GM12878 (cell line): ENCODE data around the gene ARVCF.

Source experiments
- ESRRA ChIP-seq: IDR thresholded peaks from 2 replicates; pipeline ENCODE4 v1.6.1; 2012; ENCODE audit warnings: mild to moderate bottlenecking, low read length, improper control_type of control experiment
- FOXM1 ChIP-seq: IDR thresholded peaks from 2 replicates; pipeline ENCODE4 v1.6.1; 2012; ENCODE audit warnings: low read depth, mild to moderate bottlenecking, inconsistent platforms, low read length, moderate library complexity
- IRF3 ChIP-seq: fragments of 450-650 bp; IDR thresholded peaks from 2 replicates; pipeline ENCODE4 v1.6.1; 2014; ENCODE audit warnings: mild to moderate bottlenecking
- NFIC ChIP-seq: IDR thresholded peaks from 2 replicates; pipeline ENCODE4 v1.6.1; 2012; ENCODE audit warnings: low read depth, mild to moderate bottlenecking, inconsistent platforms, low read length, moderate library complexity
- POLR2A ChIP-seq: IDR thresholded peaks from 2 replicates; pipeline ENCODE4 v1.6.1; 2011; ENCODE audit warnings: low read depth, mild to moderate bottlenecking, low read length
- RAD21 ChIP-seq: IDR thresholded peaks from 2 replicates; pipeline ENCODE4 v1.6.1; 2011; ENCODE audit warnings: mild to moderate bottlenecking, low read depth, low read length, moderate library complexity; ENCODE audit not compliant: insufficient read depth
- SUZ12 ChIP-seq: fragments of 200-600 bp; sonication (generic); IDR thresholded peaks from one replicate; pipeline ENCODE4 v1.6.1; 2018; ENCODE audit warnings: antibody characterized with exemption, mild to moderate bottlenecking; ENCODE audit not compliant: unreplicated experiment
- TBL1XR1 ChIP-seq: IDR thresholded peaks from 2 replicates; pipeline ENCODE4 v1.6.1; 2012; ENCODE audit warnings: low read depth, low read length, improper control_type of control experiment
- TF ChIP-seq, protein P1 (sequence below), 3 experiments: IDR thresholded peaks in 2 of 3; conservative IDR thresholded peaks in 1 of 3; 2 replicates each; pipeline ENCODE4 v1.5.1; 2011; ENCODE audit warnings: low read depth in 3 of 3, low read length in 3 of 3, mild to moderate bottlenecking in 3 of 3, control low read depth in 2 of 3, moderate library complexity in 2 of 3, inconsistent platforms in 1 of 3, mixed read lengths in 1 of 3; ENCODE audit not compliant: control insufficient read depth in 2 of 3, insufficient read depth in 1 of 3; ENCODE audit errors: extremely low read depth in 1 of 3

DNA sequence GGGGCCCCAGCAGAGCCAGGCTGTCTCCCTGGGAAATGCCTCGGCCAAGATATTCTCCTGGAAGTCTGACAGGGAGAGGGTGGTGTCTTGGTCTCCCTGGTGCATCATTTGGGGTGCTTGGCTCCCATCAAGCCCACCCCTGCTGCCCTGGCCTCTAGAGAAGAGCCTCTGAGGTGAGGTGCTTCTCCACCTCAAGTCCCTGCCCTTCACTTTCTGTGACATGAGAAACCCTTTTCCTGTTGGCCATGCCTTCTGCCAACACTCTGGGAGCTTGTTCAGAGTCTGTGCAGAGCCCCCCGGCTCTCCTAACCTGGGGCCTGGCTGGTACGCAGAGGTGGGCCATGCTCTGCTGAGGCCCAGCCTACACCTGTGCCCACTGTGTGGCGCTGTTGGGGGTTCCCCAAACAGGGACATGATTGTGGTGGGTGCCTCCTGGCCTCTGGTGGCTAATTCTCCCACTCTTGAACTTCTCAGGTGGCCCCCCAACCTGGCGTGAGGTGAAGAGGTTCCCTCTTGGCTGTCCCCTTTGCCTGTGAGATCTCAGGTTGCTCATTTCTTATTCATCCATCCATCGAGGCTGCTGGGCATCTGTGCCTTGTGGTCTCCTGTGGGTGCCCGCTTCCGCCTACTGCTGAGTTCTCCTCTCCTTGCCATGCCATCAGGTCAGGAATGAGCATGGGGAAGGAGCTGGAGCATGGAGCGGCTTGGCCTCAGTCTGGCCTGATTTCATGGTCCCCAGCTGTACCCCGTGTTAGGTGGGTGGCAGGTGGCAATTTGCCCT is 44.3 kb upstream of the ARVCF start:
- no peak for TF ChIP-seq SUZ12
- no peak for TF ChIP-seq RAD21
- TF ChIP-seq IRF3: no peak
- no peak for TF ChIP-seq ESRRA
- no peak for TF ChIP-seq TBL1XR1
- TF ChIP-seq, protein P1, sequence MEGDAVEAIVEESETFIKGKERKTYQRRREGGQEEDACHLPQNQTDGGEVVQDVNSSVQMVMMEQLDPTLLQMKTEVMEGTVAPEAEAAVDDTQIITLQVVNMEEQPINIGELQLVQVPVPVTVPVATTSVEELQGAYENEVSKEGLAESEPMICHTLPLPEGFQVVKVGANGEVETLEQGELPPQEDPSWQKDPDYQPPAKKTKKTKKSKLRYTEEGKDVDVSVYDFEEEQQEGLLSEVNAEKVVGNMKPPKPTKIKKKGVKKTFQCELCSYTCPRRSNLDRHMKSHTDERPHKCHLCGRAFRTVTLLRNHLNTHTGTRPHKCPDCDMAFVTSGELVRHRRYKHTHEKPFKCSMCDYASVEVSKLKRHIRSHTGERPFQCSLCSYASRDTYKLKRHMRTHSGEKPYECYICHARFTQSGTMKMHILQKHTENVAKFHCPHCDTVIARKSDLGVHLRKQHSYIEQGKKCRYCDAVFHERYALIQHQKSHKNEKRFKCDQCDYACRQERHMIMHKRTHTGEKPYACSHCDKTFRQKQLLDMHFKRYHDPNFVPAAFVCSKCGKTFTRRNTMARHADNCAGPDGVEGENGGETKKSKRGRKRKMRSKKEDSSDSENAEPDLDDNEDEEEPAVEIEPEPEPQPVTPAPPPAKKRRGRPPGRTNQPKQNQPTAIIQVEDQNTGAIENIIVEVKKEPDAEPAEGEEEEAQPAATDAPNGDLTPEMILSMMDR (IDR thresholded peaks at IDR 0.05 in 2 of 3, conservative IDR thresholded peaks at IDR 0.05 in 1 of 3; ENCODE audit: control insufficient read depth in 2 of 3, extremely low read depth in 1 of 3, insufficient read depth in 1 of 3, low read depth in 3 of 3, low read length in 3 of 3): peak in 2 of 3 experiments; percentile 13 to 23; a peak in 3 of 6 replicates
- TF ChIP-seq NFIC: no peak
- TF ChIP-seq FOXM1: no peak
- TF ChIP-seq POLR2A: no peak
